SK-MEL-5 (cell line): ENCODE data around the gene MLPH. TPM values are rescaled to one million over a fixed set of nuclear protein-coding genes. Genes with fewer than 3 reads are reported as not detected.
"Not testable (repeated sequence)": the region's sequence is repeated elsewhere in the genome, so short reads cannot be mapped to it uniquely, and the experiment has no call there.

ENCODE experiments used
- DNase-seq: peaks from one replicate; pipeline ENCODE4 v3.0.0-alpha.2; 2016; ENCODE audit warnings: low read depth, low spot score
- in situ Hi-C: cut with HindIII; loops from 2 replicates; pipeline ENCODE4 v1.10.0; 2016; ENCODE audit warnings: low sequenced_read_pairs, high pct_unique_total_duplicates, low pct_unique_long_range_greater_than_20kb
- small RNA-seq, 2 experiments: library from RNA; depleted of rRNA; stranded (forward); fragments of <200 nt; gene quantifications; one replicate each; pipeline ENCODE3, GENCODE V24; 2014
- total RNA-seq: library from RNA; depleted of rRNA; stranded (reverse); fragments of >200 nt; shearing (Covaris generic); gene quantifications from 2 replicates; pipeline ENCODE4 v1.2.3, GENCODE V29; 2014; rRNA removed

MLPH gene
- total RNA-seq, 1 experiment from 2014 or later: 92.8 TPM

DNA sequence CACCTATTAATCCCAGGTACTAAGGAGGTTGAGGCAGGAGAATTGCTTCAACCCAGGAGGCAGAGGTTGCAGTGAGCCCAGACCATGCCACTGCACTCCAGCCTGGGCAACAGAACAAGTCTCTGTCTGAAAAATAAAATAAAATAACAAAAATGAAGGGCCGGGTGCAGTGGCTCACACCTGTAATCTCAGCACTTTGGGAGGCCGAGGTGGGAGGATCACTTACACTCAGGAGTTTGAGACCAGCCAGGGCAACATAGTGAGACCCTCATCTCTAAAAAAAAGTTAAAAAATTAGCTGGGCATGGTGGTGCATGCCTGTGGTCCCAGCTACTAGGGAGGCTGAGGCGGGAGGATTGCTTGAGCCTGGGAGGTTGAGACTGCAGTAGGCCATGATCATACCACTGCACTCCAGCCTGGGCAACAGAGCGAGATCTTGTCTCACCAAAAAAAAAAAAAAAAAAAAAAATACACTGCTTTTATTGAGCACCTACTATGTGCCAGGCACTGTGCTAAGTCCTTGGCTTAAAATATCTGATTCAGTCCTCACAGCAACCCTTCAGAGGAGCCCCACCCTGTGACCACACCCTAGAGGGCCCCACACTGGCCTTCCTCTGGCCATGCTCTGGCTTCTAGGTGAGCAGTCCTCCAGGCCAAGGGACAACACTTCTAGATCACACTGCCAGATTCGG, 108.9 kb downstream of the MLPH start:
- DNase-seq, in situ Hi-C loops: not testable (repeated sequence)

DNA sequence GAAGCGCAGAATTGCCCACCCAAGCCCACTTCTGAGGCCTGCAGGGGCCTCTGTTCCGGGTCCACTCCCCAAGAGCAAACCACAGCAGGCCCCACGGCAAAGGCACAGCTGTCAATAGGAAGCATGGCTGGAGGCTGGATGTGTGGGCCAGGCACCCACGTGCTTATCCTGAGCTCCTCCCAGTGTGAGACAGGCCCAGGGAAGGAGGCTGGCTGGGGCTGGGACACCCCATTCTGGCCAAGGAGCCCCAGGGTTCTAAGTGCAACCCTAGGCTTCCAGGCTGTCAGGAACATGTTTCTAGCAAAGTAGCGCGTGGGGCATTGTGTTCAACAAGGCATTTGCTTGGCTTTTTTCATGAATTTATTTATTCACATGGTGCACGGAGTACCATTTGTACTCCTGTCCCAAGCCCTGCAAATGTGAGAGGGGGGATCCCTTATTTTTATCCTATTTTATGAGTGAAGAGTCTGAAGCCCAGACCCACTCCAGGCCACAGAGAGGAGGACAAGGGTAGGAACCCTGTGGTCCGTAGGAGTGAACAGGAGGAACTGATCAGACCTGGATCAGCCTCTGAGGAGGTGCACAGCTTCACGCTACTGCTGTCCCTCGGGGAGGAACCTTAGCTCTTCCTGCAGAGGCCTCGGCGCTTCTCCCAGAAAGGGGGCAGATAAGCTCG, 109.6 kb downstream of the MLPH start:
- no peak for DNase-seq
- in situ Hi-C loops: no loop called here

DNA sequence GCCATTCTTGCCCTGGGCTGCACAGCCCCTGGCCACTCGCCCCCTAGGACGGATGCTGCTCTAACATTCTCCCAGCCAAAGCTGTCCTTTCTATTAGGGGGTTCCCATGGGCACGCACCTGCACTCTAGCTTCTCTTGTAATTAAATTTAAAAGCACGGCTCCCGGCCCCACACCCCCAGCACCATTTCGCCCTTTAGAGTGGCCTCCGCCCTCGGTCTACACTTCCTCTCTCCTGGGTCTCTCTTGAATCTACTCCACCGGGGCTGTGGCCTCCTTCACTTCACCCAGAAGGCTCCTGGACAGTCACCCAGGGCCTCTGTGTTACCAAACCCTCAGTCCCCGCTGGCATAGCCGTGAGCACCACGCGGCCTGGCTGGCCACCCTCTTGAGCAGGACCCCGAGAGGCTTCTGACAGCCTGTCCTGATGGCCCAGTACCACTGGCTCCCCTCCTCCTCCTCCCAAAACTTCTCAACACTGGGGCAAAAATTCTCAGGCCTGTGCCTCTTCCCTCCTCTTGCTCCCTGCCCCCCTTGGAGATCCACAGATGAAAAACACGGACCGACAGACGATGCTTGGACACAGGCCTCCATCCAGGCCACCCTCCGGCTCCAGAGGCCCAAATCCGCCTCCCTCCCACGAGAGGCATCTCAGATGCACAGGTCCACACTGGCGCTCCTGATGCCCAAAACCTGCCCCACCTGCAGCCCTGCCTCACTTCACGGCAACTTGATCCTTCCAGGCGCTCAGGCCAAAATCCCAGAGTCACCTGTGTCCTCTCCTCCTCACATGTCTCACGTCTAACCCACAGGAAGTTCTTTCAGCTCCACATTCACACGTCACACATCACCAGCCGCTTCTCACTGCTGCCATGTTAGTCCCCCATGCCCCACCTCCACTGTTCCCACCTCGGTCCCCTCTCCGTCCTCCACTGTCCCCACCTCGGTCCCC, 110.4 kb downstream of the MLPH start:
- in situ Hi-C loops: no loop called here
- no peak for DNase-seq

DNA sequence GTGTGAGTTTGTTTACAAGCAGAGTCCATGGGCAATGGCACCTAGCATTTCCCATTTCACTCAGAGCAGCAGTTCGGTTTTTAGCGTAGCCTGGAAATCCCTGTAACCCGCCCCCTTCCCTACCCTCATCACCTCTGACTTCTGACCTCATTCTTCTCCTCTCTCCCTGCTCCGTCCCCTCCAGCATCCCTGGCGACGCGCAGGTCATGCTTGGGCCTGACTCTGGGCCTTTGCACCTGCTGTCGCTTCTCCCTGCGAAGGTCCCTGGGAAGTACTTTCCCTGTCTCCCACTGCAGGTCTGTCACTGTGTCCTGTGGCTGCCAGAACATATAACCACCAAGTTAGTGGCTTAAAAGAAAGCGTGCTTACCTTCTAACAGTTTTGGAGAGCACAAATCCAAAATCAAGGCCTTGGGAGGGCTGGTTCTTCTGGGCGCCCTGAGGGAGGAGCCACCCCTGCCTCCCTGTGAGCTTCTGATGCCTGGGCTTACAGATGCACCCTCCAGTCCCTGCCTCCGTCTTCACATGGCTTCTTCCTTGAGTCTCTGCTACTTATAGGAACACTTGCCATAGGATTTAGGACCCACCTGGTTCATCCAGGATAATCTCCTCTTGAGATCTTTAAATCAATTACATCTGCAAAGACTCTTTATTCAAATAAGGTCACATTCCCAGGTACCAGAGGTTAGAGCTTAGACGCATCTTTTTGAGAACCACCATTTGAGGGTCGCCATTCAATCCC, 111.6 kb downstream of the MLPH start:
- in situ Hi-C loops: no loop called here
- DNase-seq: no peak

DNA sequence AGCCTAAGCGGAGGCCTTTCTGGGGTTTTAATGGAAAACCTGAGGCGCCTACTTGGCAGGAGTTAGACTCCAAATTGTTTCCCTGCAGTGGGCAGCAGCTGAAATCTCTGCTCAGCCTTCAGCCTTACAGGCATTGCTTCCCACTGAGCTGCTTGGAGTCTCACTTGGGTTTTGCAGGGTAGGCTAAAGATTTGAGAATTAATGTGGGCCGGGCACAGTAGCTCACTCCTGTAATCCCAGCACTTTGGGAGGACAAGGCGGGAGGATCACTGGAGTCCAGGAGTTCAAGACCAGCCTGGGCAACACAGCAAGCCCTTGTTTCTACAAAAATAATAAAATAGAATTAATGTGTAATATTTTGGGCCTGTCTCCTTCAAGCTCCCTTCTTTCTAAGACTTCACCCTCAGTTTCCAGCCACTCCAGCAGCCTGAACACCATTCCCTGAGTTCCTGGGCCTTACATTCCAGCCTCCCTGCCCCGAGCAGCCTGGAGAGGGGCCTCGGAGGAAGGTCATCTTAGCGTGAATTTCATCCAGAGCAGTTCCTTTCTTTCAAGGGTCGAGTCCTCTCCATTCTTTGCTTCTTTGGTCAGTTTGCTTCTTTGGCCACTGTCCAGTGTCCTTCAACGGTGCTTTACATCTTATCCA, 112.5 kb downstream of the MLPH start:
- DNase-seq: no peak
- in situ Hi-C loops: no loop called here

DNA sequence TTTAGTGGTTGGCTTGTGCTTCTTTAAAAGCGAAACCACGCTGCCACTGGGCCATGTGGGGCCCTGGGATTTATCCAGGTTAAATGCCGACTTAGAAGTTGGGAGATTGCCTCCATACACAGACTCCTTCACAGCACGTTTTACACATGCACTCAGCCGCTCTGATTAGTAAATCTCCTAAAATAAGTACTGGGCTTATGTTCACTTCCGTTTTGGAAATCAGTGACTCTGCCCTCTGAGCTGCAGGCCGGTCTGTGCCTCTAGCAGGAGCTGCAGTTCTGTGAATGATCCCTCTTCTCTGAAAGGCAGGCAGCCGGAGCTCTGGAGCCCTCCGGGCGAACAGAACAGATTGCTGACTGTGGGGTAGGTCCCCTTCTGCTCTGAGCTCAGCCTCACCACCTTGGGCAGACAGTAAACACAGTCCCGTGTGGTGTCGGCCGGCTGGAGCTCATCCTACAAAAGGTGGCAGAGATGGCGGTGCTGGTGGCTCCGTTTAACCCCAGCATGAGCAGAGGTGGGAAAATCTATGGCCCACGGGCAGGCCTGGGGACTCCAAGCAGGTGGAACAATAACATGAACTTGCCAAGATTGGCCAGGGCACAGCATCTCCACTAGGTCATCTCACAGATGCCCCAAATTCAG, 113.3 kb downstream of the MLPH start:
- DNase-seq: no peak
- in situ Hi-C loops: no loop called here

DNA sequence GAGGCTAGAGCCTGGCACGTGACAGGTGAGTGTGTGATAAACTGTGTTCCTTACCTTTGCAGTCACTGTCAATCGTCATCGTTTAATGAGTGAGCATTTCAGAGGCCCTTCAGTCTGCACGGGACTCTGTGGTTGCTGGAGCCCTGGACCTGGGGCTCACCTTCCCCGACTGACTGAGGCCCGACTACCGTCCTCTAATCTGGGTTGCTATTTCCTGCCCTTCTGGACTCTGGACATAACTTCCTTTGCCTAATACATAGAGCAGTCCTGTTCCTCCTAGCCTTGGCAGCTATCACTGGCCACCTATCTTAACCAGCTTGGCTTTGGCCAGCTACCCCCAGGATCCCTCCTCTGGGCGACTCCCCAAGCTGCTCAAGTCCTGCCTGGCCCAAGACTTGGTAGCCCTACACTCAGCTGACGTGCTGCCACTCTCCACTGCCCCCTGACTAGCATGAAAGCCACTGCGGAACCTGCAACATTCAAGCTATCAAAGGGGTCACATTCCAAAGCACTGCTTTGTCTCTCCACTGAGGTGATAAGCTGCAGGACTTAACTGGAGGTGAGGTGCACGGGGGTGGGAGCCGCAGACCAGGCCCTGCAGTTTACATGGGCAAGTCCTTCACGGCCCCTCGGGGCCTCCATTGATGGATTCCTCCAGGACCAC, 114.5 kb downstream of the MLPH start:
- in situ Hi-C loops: no loop called here
- no peak for DNase-seq

DNA sequence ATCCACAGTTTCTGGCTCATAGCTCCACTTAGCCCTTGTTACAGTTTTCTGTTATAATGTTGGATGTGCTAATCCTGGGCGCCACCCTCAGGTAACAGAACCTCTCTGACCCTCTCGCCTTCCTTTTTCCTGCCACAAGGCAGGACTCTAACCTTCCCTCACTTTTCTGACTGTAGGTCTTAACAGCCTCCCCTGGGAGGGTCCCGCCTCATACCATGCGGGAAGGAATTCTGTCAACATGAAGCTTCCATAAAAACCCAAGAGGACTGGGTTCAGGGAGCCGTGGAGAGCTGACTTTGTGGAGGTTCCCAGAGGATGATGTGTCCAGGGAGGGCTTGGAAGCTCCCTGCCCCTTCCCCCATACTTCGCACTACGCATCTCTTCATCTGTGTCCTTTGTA, 115.4 kb downstream of the MLPH start:
- no peak for DNase-seq
- in situ Hi-C loops: no loop called here

DNA sequence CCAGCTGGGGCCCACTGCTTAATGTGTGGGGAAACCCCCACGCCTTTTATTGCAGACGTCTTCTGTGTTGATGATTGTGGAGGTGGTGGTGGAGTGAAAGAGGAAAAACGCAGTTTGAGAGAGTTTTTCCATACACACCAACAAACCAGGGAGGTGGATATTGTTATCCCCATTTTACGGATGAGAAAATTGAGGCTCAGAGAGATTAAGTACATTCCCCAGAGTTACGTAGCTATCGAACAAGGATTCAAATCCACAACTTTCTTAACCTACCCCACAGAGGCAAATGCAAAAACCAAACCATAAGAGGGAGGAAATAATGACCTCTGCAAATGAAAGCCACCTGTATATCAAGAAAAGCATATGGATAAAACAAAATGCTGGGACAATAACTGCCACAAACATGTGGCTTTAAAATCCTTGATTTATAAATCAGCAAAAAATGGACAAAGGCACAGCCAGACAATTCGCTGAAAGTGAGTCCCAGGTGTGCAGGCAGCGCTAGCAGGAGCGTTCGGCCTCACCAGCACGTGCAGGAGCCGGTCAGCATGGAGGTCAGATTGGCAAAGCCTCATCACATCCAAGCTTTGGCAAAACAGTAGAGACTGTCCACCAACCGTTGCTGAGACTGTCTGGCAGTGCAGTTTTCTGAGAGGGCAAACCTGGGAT, 116.1 kb downstream of the MLPH start:
- in situ Hi-C loops: no loop called here
- DNase-seq: no peak

DNA sequence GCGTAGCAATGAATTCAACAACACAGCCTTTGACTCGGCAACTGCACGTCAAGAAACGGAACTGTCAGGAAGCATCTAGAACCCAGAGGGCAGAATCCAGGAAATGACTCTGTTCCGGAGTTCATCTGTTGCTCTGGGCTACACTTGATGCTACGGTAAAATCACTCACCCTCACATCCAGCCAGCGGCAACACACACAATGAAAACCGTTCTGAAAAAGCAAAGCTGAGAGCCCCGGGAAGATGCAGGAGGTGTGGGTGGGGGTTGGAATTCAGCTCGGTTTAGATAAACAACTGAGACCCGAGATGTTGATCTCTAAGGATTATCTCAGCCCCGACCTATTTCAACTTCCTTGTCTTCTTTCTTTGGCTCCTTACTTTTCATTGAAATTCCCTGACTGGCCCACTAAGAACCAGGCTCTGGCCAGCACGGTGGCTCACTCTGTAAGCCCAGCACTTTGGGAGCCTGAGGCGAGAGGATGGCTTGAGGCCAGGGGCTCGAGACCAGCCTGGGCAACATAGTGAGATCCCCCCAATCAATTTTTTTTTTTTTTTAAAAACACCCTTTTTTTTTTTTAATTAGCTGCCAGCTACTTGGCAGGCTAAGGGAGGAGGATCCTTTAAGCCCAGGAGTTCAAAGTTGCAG, 116.8 kb downstream of the MLPH start:
- peak; percentile 90 for DNase-seq
- in situ Hi-C loops: no loop called here

DNA sequence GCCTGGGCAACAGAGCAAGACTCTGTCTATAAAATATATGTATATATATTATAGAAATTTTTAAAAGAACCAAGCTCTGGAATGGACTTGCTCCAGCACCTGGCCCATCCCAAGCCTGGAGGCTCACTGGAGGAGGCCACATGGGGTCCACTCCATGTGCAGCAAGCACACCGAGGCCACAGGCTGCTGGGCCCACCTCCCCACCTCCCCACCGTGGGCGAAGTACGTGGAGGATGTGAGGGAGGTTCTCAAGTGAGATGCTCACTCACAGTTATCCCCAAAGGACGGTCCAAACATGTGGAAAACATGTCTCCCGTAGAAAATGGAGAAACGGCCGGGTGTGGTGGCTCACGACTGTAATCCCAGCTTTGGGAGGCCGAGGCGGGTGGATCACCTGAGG, 117.3 kb downstream of the MLPH start:
- in situ Hi-C loops: no loop called here
- DNase-seq: no peak

Small RNAs within 50 kb of the gene (small RNA-seq; reads per million reads assigned to genes)
- gene MIR6811: 0 to 0.10 reads per million in 2 experiments
- gene RNU6-1140P: 0.02 to 0.43 reads per million in 2 experiments

Other genes starting within 250 kb of the MLPH start
- gene COL6A3, start 73.1 kb upstream of the MLPH start, total RNA-seq: 0.05 and 0.11 TPM in 2 replicates
- not detected in 2 replicates for gene PRLH, start 79.3 kb downstream of the MLPH start, total RNA-seq
- gene RAB17, start 103.5 kb downstream of the MLPH start, total RNA-seq: 82.8 and 92.0 TPM in 2 replicates
- 38.1 and 47.3 TPM in 2 replicates for gene LRRFIP1, start 140.3 kb downstream of the MLPH start, total RNA-seq